Thymus (tissue), 11 donors: ENCODE results near the gene RPN2. TPM values are rescaled to one million over a fixed set of nuclear protein-coding genes. Genes with fewer than 3 reads are reported as not detected.

Experiments used
- DNase-seq, 9 donors: peaks; one replicate each; pipeline ENCODE4 v3.0.0-alpha.2; 2013; ENCODE audit warnings: low spot score in 9 of 9, low read depth in 6 of 9, missing footprints in 1 of 9
- H3K27ac ChIP-seq, 2 donors: one replicate each; pipeline ENCODE4 v1.5.1; 2013; ENCODE audit warnings: control low read depth in 1 of 2, low read depth in 1 of 2, low read length in 1 of 2, mild to moderate bottlenecking in 1 of 2, moderate library complexity in 1 of 2
- H3K27me3 ChIP-seq, 2 donors: one replicate each; pipeline ENCODE4 v1.5.1; 2013; ENCODE audit warnings: low read length in 1 of 2; ENCODE audit not compliant: control insufficient read depth in 2 of 2, insufficient read depth in 1 of 2
- H3K36me3 ChIP-seq, 2 donors: one replicate each; pipeline ENCODE4 v1.5.1; 2013; ENCODE audit warnings: low read length in 1 of 2, mild to moderate bottlenecking in 1 of 2, moderate library complexity in 1 of 2; ENCODE audit not compliant: control insufficient read depth in 2 of 2, insufficient read depth in 2 of 2
- H3K4me1 ChIP-seq, 2 donors: one replicate each; pipeline ENCODE4 v1.5.1; 2013; ENCODE audit warnings: low read length in 2 of 2; ENCODE audit not compliant: control insufficient read depth in 2 of 2, insufficient read depth in 2 of 2
- H3K4me3 ChIP-seq, 2 donors: one replicate each; pipeline ENCODE4 v1.5.1; 2013; ENCODE audit warnings: low read length in 2 of 2, control low read depth in 1 of 2, mild to moderate bottlenecking in 1 of 2
- H3K9me3 ChIP-seq, 2 donors: one replicate each; pipeline ENCODE4 v1.5.1; 2013; ENCODE audit warnings: low read length in 1 of 2, mild to moderate bottlenecking in 1 of 2; ENCODE audit not compliant: control insufficient read depth in 2 of 2, insufficient read depth in 1 of 2
- WGBS: extraction: QIAGEN DNeasy Blood & Tissue Kit; methylation state at CpG from one replicate; pipeline ENCODE4 v1.1.7; 2013; 5-methylcytosine and 5-hydroxymethylcytosine counted together
- polyA plus RNA-seq: library from polyadenylated mRNA; stranded (reverse); fragments of 200-250 nt; gene quantifications from one replicate; pipeline ENCODE4 v1.2.3, GENCODE V29; 2013
- total RNA-seq: library from RNA; stranded (reverse); fragments of 120-200 nt; gene quantifications from one replicate; pipeline ENCODE4 v1.2.4, GENCODE V29; 2013
- donor health status: healthy.

RPN2 gene
- total and polyA plus RNA-seq, 2 donors: 70.0 to 156 TPM

GRCh38 chr20:37249304-37249703, 70.2 kb downstream of the RPN2 start:
- no peaks in the 10 kb centered on the region for H3K27me3 ChIP-seq
- no peaks in the 10 kb centered on the region for H3K4me1 ChIP-seq
- over 99% methylated on average over 2 of the region's 2 CpGs for WGBS
- no peak overlapping the region for H3K4me3 ChIP-seq
- H3K27ac ChIP-seq: no peak overlapping the region
- H3K36me3 ChIP-seq: no peaks in the 10 kb centered on the region
- DNase-seq: no peak
- H3K9me3 ChIP-seq: no peaks in the 10 kb centered on the region

GRCh38 chr20:37251825-37252477, 72.8 kb downstream of the RPN2 start:
- 87% methylated on average over 15 of the region's 15 CpGs for whole genome bisulfite sequencing

GRCh38 chr20:37253087-37253486, 74.0 kb downstream of the RPN2 start:
- Histone ChIP-seq H3K27ac (no peak overlapping the region), H3K4me3 (no peak overlapping the region), H3K36me3 (no peaks in the 10 kb centered on the region), H3K27me3 (peaks cover 0 to under 1% of the 10 kb centered on the region in 2 donors), H3K9me3 (peaks cover 0 to 1% of the 10 kb centered on the region in 2 donors), H3K4me1 (no peaks in the 10 kb centered on the region)
- DNase-seq: no peak
- WGBS: 95% methylated on average over 12 of the region's 12 CpGs

More at GRCh38 chr20:37251825-37252477, 72.8 kb downstream of the RPN2 start:
- Histone ChIP-seq H3K4me3 (no peak overlapping the region), H3K27ac (no peak overlapping the region), H3K36me3 (no peaks in the 10 kb centered on the region), H3K9me3 (peaks cover 0 to 1% of the 10 kb centered on the region in 2 donors), H3K27me3 (no peaks in the 10 kb centered on the region), H3K4me1 (no peaks in the 10 kb centered on the region)
- DNase-seq: no peak

GRCh38 chr20:37254114-37254878, 75.2 kb downstream of the RPN2 start:
- no peak overlapping the region for H3K4me3 ChIP-seq
- no peaks in the 10 kb centered on the region for H3K4me1 ChIP-seq
- H3K9me3 ChIP-seq: peaks cover 0 to 1% of the 10 kb centered on the region in 2 donors
- peaks cover 0 to 2% of the 10 kb centered on the region in 2 donors for H3K27me3 ChIP-seq
- 88% methylated on average over 7 of the region's 7 CpGs for WGBS
- no peaks in the 10 kb centered on the region for H3K36me3 ChIP-seq
- no peak for DNase-seq
- no peak overlapping the region for H3K27ac ChIP-seq

- Histone ChIP-seq H3K36me3 (no peaks in the 10 kb centered on the region), H3K4me3 (no peak overlapping the region), H3K27me3 (peaks cover 0 to 2% of the 10 kb centered on the region in 2 donors), H3K27ac (no peak overlapping the region), H3K4me1 (peaks cover 0 to 5% of the 10 kb centered on the region in 2 donors), H3K9me3 (peaks cover 0 to 1% of the 10 kb centered on the region in 2 donors)
- 97% methylated on average over 11 of the region's 11 CpGs for WGBS
- no peak for DNase-seq
These were observed 77.2 kb downstream of the RPN2 start for GRCh38 chr20:37256286-37256685.

- 94% methylated on average over 2 of the region's 2 CpGs for WGBS
- Histone ChIP-seq H3K4me3 (no peak overlapping the region), H3K36me3 (no peaks in the 10 kb centered on the region), H3K4me1 (peaks cover 0 to 6% of the 10 kb centered on the region in 2 donors), H3K9me3 (peaks cover 0 to 1% of the 10 kb centered on the region in 2 donors), H3K27ac (no peak overlapping the region), H3K27me3 (peaks cover 0 to 2% of the 10 kb centered on the region in 2 donors)
- no peak for DNase-seq
These were observed 78.4 kb downstream of the RPN2 start for GRCh38 chr20:37257530-37257929.

- no peak for DNase-seq
- Histone ChIP-seq H3K9me3 (peaks cover 0 to 1% of the 10 kb centered on the region in 2 donors), H3K4me3 (no peak overlapping the region), H3K27me3 (peaks cover 0 to 2% of the 10 kb centered on the region in 2 donors), H3K36me3 (no peaks in the 10 kb centered on the region), H3K27ac (no peak overlapping the region), H3K4me1 (peaks cover 0 to 6% of the 10 kb centered on the region in 2 donors)
- WGBS: 91% methylated on average over 9 of the region's 9 CpGs
These were observed 78.9 kb downstream of the RPN2 start for GRCh38 chr20:37257988-37258387.

- Histone ChIP-seq H3K27me3 (peaks cover 0 to 2% of the 10 kb centered on the region in 2 donors), H3K4me1 (peaks cover 0 to 6% of the 10 kb centered on the region in 2 donors), H3K27ac (no peak overlapping the region), H3K36me3 (no peaks in the 10 kb centered on the region), H3K4me3 (no peak overlapping the region), H3K9me3 (peaks cover 0 to 1% of the 10 kb centered on the region in 2 donors)
- 97% methylated on average over 11 of the region's 11 CpGs for WGBS
- DNase-seq: no peak
These were observed 79.9 kb downstream of the RPN2 start for GRCh38 chr20:37259031-37259430.

GRCh38 chr20:37259865-37260264, 80.7 kb downstream of the RPN2 start:
- H3K4me3 ChIP-seq: no peak overlapping the region
- peaks cover 0 to 2% of the 10 kb centered on the region in 2 donors for H3K27me3 ChIP-seq
- peaks cover 0 to 7% of the 10 kb centered on the region in 2 donors for H3K4me1 ChIP-seq
- no peak overlapping the region for H3K27ac ChIP-seq
- no peaks in the 10 kb centered on the region for H3K36me3 ChIP-seq
- DNase-seq: no peak
- H3K9me3 ChIP-seq: no peaks in the 10 kb centered on the region
- WGBS: 73% methylated on average over 3 of the region's 3 CpGs
